IMR-90 (cell line): ENCODE data around the gene PRIMA1. TPM values are rescaled to one million over a fixed set of nuclear protein-coding genes. Genes with fewer than 3 reads are reported as not detected.

Experiments
- ATAC-seq: fragments of 200-7000 bp; cut with Tn5 transposase; 2 replicates; pipeline ENCODE4 v1.9.1; 2020; ENCODE audit warnings: low read depth, mild to moderate bottlenecking, moderate library complexity
- BruUV-seq: library from RNA; stranded (reverse); fragments of 400-500 nt; replicated peaks from 2 replicates; lab custom pipeline; 2021; lab: Mats Ljungman, UMichigan
- CTCF ChIA-PET: fragments of 300-600 bp; formaldehyde crosslinking; extraction: SDS; loops from one replicate; lab custom pipeline; 2021; ENCODE audit warnings: antibody characterized with exemption; lab: Yijun Ruan, JAX
- POLR2A ChIA-PET: fragments of 300-600 bp; sonication (Branson Sonifier 250); formaldehyde crosslinking; loops from one replicate; lab custom pipeline; 2022; ENCODE audit warnings: antibody characterized with exemption; ENCODE audit not compliant: unreplicated experiment; lab: Charles Lee
- DNase-seq: peaks from one replicate; pipeline ENCODE4 v3.0.0; 2013
- H2AFZ ChIP-seq: replicated peaks from 2 replicates; pipeline ENCODE3; 2013; ENCODE audit warnings: low read length, mild to moderate bottlenecking; ENCODE audit not compliant: poor library complexity
- H2AK5ac ChIP-seq: 2 replicates; pipeline ENCODE4 v1.6.1; 2013; ENCODE audit warnings: low read depth, low read length, inconsistent platforms
- H2AK9ac ChIP-seq: replicated peaks from 2 replicates; pipeline ENCODE3; 2013; ENCODE audit warnings: mild to moderate bottlenecking, low read depth, low read length, moderate library complexity; ENCODE audit not compliant: poor library complexity
- H2BK120ac ChIP-seq: 2 replicates; pipeline ENCODE4 v1.6.1; 2013; ENCODE audit warnings: low read depth, low read length, inconsistent platforms
- H2BK15ac ChIP-seq: 3 replicates; pipeline ENCODE4 v1.6.1; 2013; ENCODE audit warnings: low read depth, low read length, inconsistent platforms
- H2BK20ac ChIP-seq: 2 replicates; pipeline ENCODE4 v1.6.1; 2013; ENCODE audit warnings: low read depth, mild to moderate bottlenecking, inconsistent platforms, low read length, moderate library complexity
- H2BK5ac ChIP-seq: 2 replicates; pipeline ENCODE4 v1.6.1; 2013; ENCODE audit warnings: mild to moderate bottlenecking, low read depth, low read length, inconsistent platforms; ENCODE audit not compliant: poor library complexity, severe bottlenecking
- H3K14ac ChIP-seq: replicated peaks from 2 replicates; pipeline ENCODE4 v1.6.1; 2013; ENCODE audit warnings: low read depth, low read length, inconsistent platforms
- H3K18ac ChIP-seq: 2 replicates; pipeline ENCODE4 v1.6.1; 2013; ENCODE audit warnings: low read depth, low read length, control low read depth
- H3K23ac ChIP-seq: 2 replicates; pipeline ENCODE4 v1.6.1; 2013; ENCODE audit warnings: low read depth, low read length, inconsistent platforms
- H3K27ac ChIP-seq: 2 replicates; pipeline ENCODE4 v1.5.1; 2013; ENCODE audit warnings: mild to moderate bottlenecking, control low read depth, low read length; ENCODE audit not compliant: insufficient read depth
- H3K27me3 ChIP-seq: 2 replicates; pipeline ENCODE4 v1.6.1; 2013; ENCODE audit warnings: low read length; ENCODE audit not compliant: control insufficient read depth, insufficient read depth
- H3K36me3 ChIP-seq: 2 replicates; pipeline ENCODE4 v1.6.1; 2013; ENCODE audit warnings: low read length, mixed read lengths; ENCODE audit not compliant: control insufficient read depth, insufficient read depth
- H3K4ac ChIP-seq: 2 replicates; pipeline ENCODE4 v1.6.1; 2013; ENCODE audit warnings: low read depth, low read length, inconsistent platforms
- H3K4me1 ChIP-seq: 2 replicates; pipeline ENCODE4 v1.6.1; 2013; ENCODE audit warnings: low read length, mixed read lengths; ENCODE audit not compliant: control insufficient read depth, insufficient read depth
- H3K4me2 ChIP-seq: 2 replicates; pipeline ENCODE4 v1.6.1; 2013; ENCODE audit warnings: low read depth, mild to moderate bottlenecking, control low read depth, low read length, moderate library complexity
- H3K4me3 ChIP-seq: 2 replicates; pipeline ENCODE4 v1.5.1; 2013; ENCODE audit warnings: low read depth, mild to moderate bottlenecking, control low read depth, low read length, moderate library complexity; ENCODE audit not compliant: insufficient read depth
- H3K56ac ChIP-seq: 2 replicates; pipeline ENCODE4 v1.6.1; 2013; ENCODE audit warnings: low read length, inconsistent platforms; ENCODE audit not compliant: insufficient read depth; ENCODE audit errors: extremely low read depth
- H3K79me1 ChIP-seq, 2 experiments: 2 replicates each; pipeline ENCODE4 v1.6.1; 2013; ENCODE audit warnings: low read length in 2 of 2, inconsistent platforms in 1 of 2, low read depth in 1 of 2
- H3K9ac ChIP-seq: 2 replicates; pipeline ENCODE4 v1.6.1; 2013; ENCODE audit warnings: low read depth, low read length, control low read depth
- H3K9me1 ChIP-seq: 2 replicates; pipeline ENCODE4 v1.6.1; 2013; ENCODE audit warnings: low read length, inconsistent platforms; ENCODE audit not compliant: insufficient read depth
- H3K9me3 ChIP-seq: 2 replicates; pipeline ENCODE4 v1.6.1; 2013; ENCODE audit warnings: low read length; ENCODE audit not compliant: control insufficient read depth, insufficient read depth
- H4K20me1 ChIP-seq: 2 replicates; pipeline ENCODE4 v1.6.1; 2013; ENCODE audit warnings: low read length, inconsistent platforms; ENCODE audit not compliant: insufficient read depth
- H4K5ac ChIP-seq: 2 replicates; pipeline ENCODE4 v1.6.1; 2013; ENCODE audit warnings: mild to moderate bottlenecking, low read depth, low read length, control low read depth
- H4K8ac ChIP-seq, 2 experiments: 2 replicates each; pipeline ENCODE4 v1.6.1; 2013; ENCODE audit warnings: low read depth in 2 of 2, low read length in 2 of 2, control low read depth in 1 of 2, inconsistent platforms in 1 of 2
- H4K91ac ChIP-seq: 2 replicates; pipeline ENCODE4 v1.6.1; 2013; ENCODE audit warnings: low read depth, low read length, inconsistent platforms; ENCODE audit not compliant: insufficient read depth
- BHLHE40 ChIP-seq: fragments of 150-350 bp; IDR thresholded peaks from 2 replicates; pipeline ENCODE4 v1.6.1; 2016; ENCODE audit warnings: mild to moderate bottlenecking, low read depth, low read length
- CEBPB ChIP-seq: IDR thresholded peaks from 2 replicates; pipeline ENCODE4 v1.6.1; 2012; ENCODE audit warnings: low read depth, low read length, improper control_type of control experiment
- CHD1 ChIP-seq: IDR thresholded peaks from 2 replicates; pipeline ENCODE4 v1.6.1; 2012; ENCODE audit warnings: low read depth, low read length, improper control_type of control experiment
- MXI1 ChIP-seq: IDR thresholded peaks from 2 replicates; pipeline ENCODE4 v1.6.1; 2012; ENCODE audit warnings: low read depth, mild to moderate bottlenecking, low read length, moderate library complexity, borderline replicate concordance
- NFE2L2 ChIP-seq: fragments of 150-350 bp; IDR thresholded peaks from 2 replicates; pipeline ENCODE4 v1.6.1; 2016; ENCODE audit warnings: low read depth, mild to moderate bottlenecking, low read length
- RAD21 ChIP-seq: IDR thresholded peaks from 2 replicates; pipeline ENCODE4 v1.6.1; 2012; ENCODE audit warnings: low read length, improper control_type of control experiment
- RFX5 ChIP-seq: IDR thresholded peaks from 2 replicates; pipeline ENCODE4 v1.8.0; 2012; ENCODE audit warnings: low read depth, mild to moderate bottlenecking, low read length, moderate library complexity
- SMC3 ChIP-seq: fragments of 150-350 bp; IDR thresholded peaks from 2 replicates; pipeline ENCODE4 v1.6.1; 2016; ENCODE audit warnings: low read depth, mild to moderate bottlenecking, antibody characterized with exemption, low read length, moderate library complexity
- WGBS, 2 experiments: methylation state at CpG; one replicate each; pipeline versions ENCODE4 v1.1.5 to v1.1.7; 2013; ENCODE audit warnings: missing lambda C conversion rate in 2 of 2; ENCODE audit not compliant: insufficient read length in 1 of 2; ENCODE audit errors: extremely low coverage in 2 of 2; 5-methylcytosine and 5-hydroxymethylcytosine counted together
- dilution Hi-C: fragments of 300-500 bp; cut with HindIII; formaldehyde crosslinking; loops from one replicate; pipeline ENCODE4 v1.14.3; 2018; ENCODE audit warnings: low sequenced_read_pairs; ENCODE audit not compliant: unreplicated experiment
- in situ Hi-C: fragments of 300-500 bp; cut with MboI; formaldehyde crosslinking; loops from 3 replicates; pipeline ENCODE4 v1.14.3; 2019; ENCODE audit warnings: low sequenced_read_pairs, inconsistent platforms, mixed read lengths
- intact Hi-C: fragments of 100-400 bp; cut with micrococcal nuclease; formaldehyde crosslinking; loops from 2 replicates; pipeline ENCODE4 v1.10.0; 2022
- polyA plus RNA-seq, 3 experiments: library from polyadenylated mRNA; depleted of rRNA; stranded (reverse); fragments of >200 nt; gene quantifications; 2 replicates each; pipeline ENCODE4 v1.2.3, GENCODE V29; 2012; ENCODE audit warnings: low replicate concordance in 1 of 3
- total RNA-seq: library from RNA; depleted of rRNA; stranded (reverse); fragments of >200 nt; gene quantifications from 2 replicates; pipeline ENCODE4 v1.2.3, GENCODE V29; 2012

PRIMA1 gene
- total and polyA plus RNA-seq, 2 of the 4 experiments (the other 2 are of a cell fraction): not detected

- no peak for TF ChIP-seq SMC3
- no peak for TF ChIP-seq RFX5
- TF ChIP-seq CEBPB: no peak
- TF ChIP-seq RAD21: no peak
- TF ChIP-seq NFE2L2: no peak
- TF ChIP-seq CHD1: no peak
- no peak for TF ChIP-seq MXI1
- TF ChIP-seq BHLHE40: no peak
- no peak overlapping the region for H3K4me2 ChIP-seq
- no peak overlapping the region for H3K23ac ChIP-seq
- H2AFZ ChIP-seq: no peak overlapping the region
- dilution Hi-C loops: no loop called here
- in situ Hi-C loops: no loop called here
- no peak overlapping the region for H3K56ac ChIP-seq
- peaks cover 4% of the 10 kb centered on the region; the same call in 1 of the 2 replicates for H3K9me3 ChIP-seq
- H3K4ac ChIP-seq: no peak overlapping the region
- H3K14ac ChIP-seq: no peak overlapping the region
- ChIA-PET CTCF (no interaction called here), POLR2A (no interaction called here)
- no peak overlapping the region for H4K8ac ChIP-seq
- H3K4me3 ChIP-seq: no peak overlapping the region
- H4K91ac ChIP-seq: no peak overlapping the region
- no peak overlapping the region for H2AK5ac ChIP-seq
- DNase-seq (no peak), ATAC-seq (no peak)
- no peak overlapping the region for H2AK9ac ChIP-seq
- intact Hi-C loops: no loop called here
- H3K18ac ChIP-seq: no peak overlapping the region
- no peak overlapping the region for H4K5ac ChIP-seq
- no peak overlapping the region for H3K9ac ChIP-seq
- H3K27me3 ChIP-seq: no peaks in the 10 kb centered on the region
- H3K9me1 ChIP-seq: no peaks in the 10 kb centered on the region
- H3K27ac ChIP-seq: no peak overlapping the region
- BruUV-seq: no TSS peak
- H3K36me3 ChIP-seq: no peaks in the 10 kb centered on the region
- 77% methylated on average over 13 of the region's 15 CpGs; no CpG with 5 or more reads in 1 of the 2 experiments for WGBS, 2 experiments
- no peak overlapping the region for H2BK15ac ChIP-seq
- no peaks in the 10 kb centered on the region for H3K4me1 ChIP-seq
- H4K20me1 ChIP-seq: no peaks in the 10 kb centered on the region
- H2BK5ac ChIP-seq: no peak overlapping the region
- no peaks in the 10 kb centered on the region for H3K79me1 ChIP-seq
- H2BK20ac ChIP-seq: no peak overlapping the region
- no peak overlapping the region for H2BK120ac ChIP-seq
These were observed 41.2 kb downstream of the PRIMA1 start for GRCh38 chr14:93747102-93747501.
